Measurements from ENCODE around the gene F3.

- TF ChIP-seq POLR2A (IDR thresholded peaks at IDR 0.05; ENCODE audit: low read length): no peak
- TF ChIP-seq GATA1 (IDR thresholded peaks at IDR 0.05; ENCODE audit: low read depth, low read length): no peak
Observed at GRCh38 chr1:94486990-94487389, 54.6 kb downstream of the F3 start.
